ENCODE measurements around the gene SLC19A1.
"Not testable (repeated sequence)": the region's sequence is repeated elsewhere in the genome, so short reads cannot be mapped to it uniquely, and the experiment has no call there.

The SLC19A1 gene

GRCh38 chr21:45528981-45529784 lies 13.1 kb downstream of the SLC19A1 start:
- peaks cover 10% of the 10 kb centered on the region for H3K79me1 ChIP-seq (replicated peaks; ENCODE audit: low read length, poor library complexity, severe bottlenecking)
- no peak for DNase-seq
- no peak overlapping the region for H3K27ac ChIP-seq (ENCODE audit: low read length, poor library complexity, severe bottlenecking)
- H3K4me1 ChIP-seq (ENCODE audit: control insufficient read depth, insufficient read depth, low read depth, low read length) = peaks cover 15% of the 10 kb centered on the region
- H2AFZ ChIP-seq (ENCODE audit: low read depth, low read length) = no peak overlapping the region
- H2BK15ac ChIP-seq (ENCODE audit: low read depth, poor library complexity, severe bottlenecking) = no peak overlapping the region
- H3K14ac ChIP-seq (ENCODE audit: low read length in 2 of 2) = peak overlapping the region in 1 of 2 experiments; percentile 0
- H4K8ac ChIP-seq (ENCODE audit: low read length) = no peak overlapping the region
- no peaks in the 10 kb centered on the region for H3K27me3 ChIP-seq (ENCODE audit: control insufficient read depth in 1 of 2, insufficient read depth in 1 of 2, low read length in 2 of 2)
- no peaks in the 10 kb centered on the region for H3K9me3 ChIP-seq (ENCODE audit: control insufficient read depth, low read length)
- no peak overlapping the region for H2AK5ac ChIP-seq (ENCODE audit: low read length, severe bottlenecking)
- H2BK120ac ChIP-seq (ENCODE audit: low read depth, low read length) = no peak overlapping the region
- H3K4me2 ChIP-seq (ENCODE audit: low read length, poor library complexity, severe bottlenecking) = no peak overlapping the region
- H3K23ac ChIP-seq (ENCODE audit: low read length in 2 of 2) = no peak overlapping the region
- WGBS = 90% methylated on average over 20 of the region's 20 CpGs
- no peak overlapping the region for H2BK5ac ChIP-seq (ENCODE audit: low read depth, low read length, poor library complexity, severe bottlenecking)
- no peak overlapping the region for H3K18ac ChIP-seq (ENCODE audit: low read depth in 1 of 2, low read length in 2 of 2)
- H3K9ac ChIP-seq (ENCODE audit: low read length) = no peak overlapping the region
- peaks cover 17 to 62% of the 10 kb centered on the region in 2 experiments for H3K36me3 ChIP-seq (ENCODE audit: control insufficient read depth in 1 of 2, insufficient read depth in 2 of 2, low read depth in 1 of 2, low read length in 2 of 2)
- no peak overlapping the region for H3K4ac ChIP-seq (ENCODE audit: low read depth in 1 of 2, low read length in 2 of 2)
- H4K91ac ChIP-seq (ENCODE audit: low read length) = peak overlapping the region; percentile 8
- no peak overlapping the region for H2BK12ac ChIP-seq (ENCODE audit: low read length in 2 of 2)
- no peak overlapping the region for H3K4me3 ChIP-seq (ENCODE audit: insufficient read depth in 1 of 2, low read depth in 1 of 2, low read length in 2 of 2)

GRCh38 chr21:45528028-45528705 lies 14.1 kb downstream of the SLC19A1 start:
- H3K36me3 ChIP-seq (ENCODE audit: control insufficient read depth in 1 of 2, insufficient read depth in 2 of 2, low read depth in 1 of 2, low read length in 2 of 2) = peaks cover 17 to 61% of the 10 kb centered on the region in 2 experiments
- no peak overlapping the region for H3K14ac ChIP-seq (ENCODE audit: low read length in 2 of 2)
- peaks cover 1% of the 10 kb centered on the region for H3K79me1 ChIP-seq (replicated peaks; ENCODE audit: low read length, poor library complexity, severe bottlenecking)
- no peak overlapping the region for H2BK120ac ChIP-seq (ENCODE audit: low read depth, low read length)
- peaks cover 8% of the 10 kb centered on the region for H3K4me1 ChIP-seq (ENCODE audit: control insufficient read depth, insufficient read depth, low read depth, low read length)
- no peak overlapping the region for H4K8ac ChIP-seq (ENCODE audit: low read length)
- H3K4me2 ChIP-seq (ENCODE audit: low read length, poor library complexity, severe bottlenecking) = no peak overlapping the region
- no peak overlapping the region for H4K91ac ChIP-seq (ENCODE audit: low read length)
- H2BK12ac ChIP-seq (ENCODE audit: low read length in 2 of 2) = no peak overlapping the region
- H3K18ac ChIP-seq (ENCODE audit: low read depth in 1 of 2, low read length in 2 of 2) = no peak overlapping the region
- H3K9ac ChIP-seq (ENCODE audit: low read length) = no peak overlapping the region
- no peaks in the 10 kb centered on the region for H3K9me3 ChIP-seq (ENCODE audit: control insufficient read depth, low read length)
- DNase-seq = no peak
- H3K4ac ChIP-seq (ENCODE audit: low read depth in 1 of 2, low read length in 2 of 2) = no peak overlapping the region
- no peak overlapping the region for H2BK5ac ChIP-seq (ENCODE audit: low read depth, low read length, poor library complexity, severe bottlenecking)
- no peak overlapping the region for H2BK15ac ChIP-seq (ENCODE audit: low read depth, poor library complexity, severe bottlenecking)
- 95% methylated on average over 15 of the region's 18 CpGs for WGBS
- H3K23ac ChIP-seq (ENCODE audit: low read length in 2 of 2) = no peak overlapping the region
- no peak overlapping the region for H2AK5ac ChIP-seq (ENCODE audit: low read length, severe bottlenecking)
- no peaks in the 10 kb centered on the region for H3K27me3 ChIP-seq (ENCODE audit: control insufficient read depth in 1 of 2, insufficient read depth in 1 of 2, low read length in 2 of 2)
- H3K4me3 ChIP-seq (ENCODE audit: insufficient read depth in 1 of 2, low read depth in 1 of 2, low read length in 2 of 2) = no peak overlapping the region
- H3K27ac ChIP-seq (ENCODE audit: low read length, poor library complexity, severe bottlenecking) = no peak overlapping the region
- H2AFZ ChIP-seq (ENCODE audit: low read depth, low read length) = no peak overlapping the region

- not testable (repeated sequence) for H4K91ac ChIP-seq (ENCODE audit: low read length); H3K18ac ChIP-seq (ENCODE audit: low read depth in 1 of 2, low read length in 2 of 2); H2BK15ac ChIP-seq (ENCODE audit: low read depth, poor library complexity, severe bottlenecking); H3K23ac ChIP-seq (ENCODE audit: low read length in 2 of 2); H2AK5ac ChIP-seq (ENCODE audit: low read length, severe bottlenecking); H3K4me3 ChIP-seq (ENCODE audit: insufficient read depth in 1 of 2, low read depth in 1 of 2, low read length in 2 of 2); H3K9ac ChIP-seq (ENCODE audit: low read length); H2BK12ac ChIP-seq (ENCODE audit: low read length in 2 of 2); H3K4ac ChIP-seq (ENCODE audit: low read depth in 1 of 2, low read length in 2 of 2); H2BK5ac ChIP-seq (ENCODE audit: low read depth, low read length, poor library complexity, severe bottlenecking); H3K79me1 ChIP-seq (replicated peaks; ENCODE audit: low read length, poor library complexity, severe bottlenecking); H3K14ac ChIP-seq (ENCODE audit: low read length in 2 of 2); H3K27me3 ChIP-seq (ENCODE audit: control insufficient read depth in 1 of 2, insufficient read depth in 1 of 2, low read length in 2 of 2); H3K27ac ChIP-seq (ENCODE audit: low read length, poor library complexity, severe bottlenecking); DNase-seq; H3K4me2 ChIP-seq (ENCODE audit: low read length, poor library complexity, severe bottlenecking); H2AFZ ChIP-seq (ENCODE audit: low read depth, low read length); H3K9me3 ChIP-seq (ENCODE audit: control insufficient read depth, low read length); H2BK120ac ChIP-seq (ENCODE audit: low read depth, low read length); H3K4me1 ChIP-seq (ENCODE audit: control insufficient read depth, insufficient read depth, low read depth, low read length); H4K8ac ChIP-seq (ENCODE audit: low read length)
- peaks cover 22 to 60% of the 10 kb centered on the region in 2 experiments for H3K36me3 ChIP-seq (ENCODE audit: control insufficient read depth in 1 of 2, insufficient read depth in 2 of 2, low read depth in 1 of 2, low read length in 2 of 2)
- WGBS = 95% methylated on average over 18 of the region's 19 CpGs
Observed at GRCh38 chr21:45527151-45527999, 14.9 kb downstream of the SLC19A1 start.

DNA sequence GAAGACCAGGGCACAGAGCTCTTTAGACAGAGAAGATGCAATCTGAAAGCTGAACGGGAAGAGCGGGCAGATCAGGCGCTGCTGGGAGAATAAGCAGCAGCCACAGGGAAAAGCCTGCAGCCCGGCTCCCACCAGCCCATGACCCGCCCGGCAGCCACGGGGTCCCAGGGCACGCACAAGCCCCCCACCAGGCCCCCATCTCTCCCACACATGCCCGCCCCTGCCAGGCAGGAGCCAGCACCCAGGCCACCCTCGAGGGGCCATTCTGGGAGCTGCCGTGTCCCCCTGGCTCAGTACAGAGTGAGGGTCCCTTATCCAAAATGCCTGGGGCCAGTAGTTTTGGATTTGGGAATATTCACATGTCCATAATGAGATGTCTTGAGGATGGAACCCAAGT lies 16.3 kb downstream of the SLC19A1 start:
- no peak overlapping the region for H2AFZ ChIP-seq (ENCODE audit: low read depth, low read length)
- H3K23ac ChIP-seq (ENCODE audit: low read length in 2 of 2) = no peak overlapping the region

More for the DNA sequence above, 16.3 kb downstream of the SLC19A1 start:
- H3K9ac ChIP-seq (ENCODE audit: low read length) = no peak overlapping the region
- no peaks in the 10 kb centered on the region for H3K27me3 ChIP-seq (ENCODE audit: control insufficient read depth in 1 of 2, insufficient read depth in 1 of 2, low read length in 2 of 2)
- H3K14ac ChIP-seq (ENCODE audit: low read length in 2 of 2) = no peak overlapping the region
- no peak overlapping the region for H4K91ac ChIP-seq (ENCODE audit: low read length)
- no peak overlapping the region for H4K8ac ChIP-seq (ENCODE audit: low read length)
- H2BK15ac ChIP-seq (ENCODE audit: low read depth, poor library complexity, severe bottlenecking) = no peak overlapping the region
- no peak overlapping the region for H3K27ac ChIP-seq (ENCODE audit: low read length, poor library complexity, severe bottlenecking)
- no peak overlapping the region for H2BK5ac ChIP-seq (ENCODE audit: low read depth, low read length, poor library complexity, severe bottlenecking)
- H3K9me3 ChIP-seq (ENCODE audit: control insufficient read depth, low read length) = peaks cover 16% of the 10 kb centered on the region
- H3K4me2 ChIP-seq (ENCODE audit: low read length, poor library complexity, severe bottlenecking) = no peak overlapping the region
- no peak overlapping the region for H3K18ac ChIP-seq (ENCODE audit: low read depth in 1 of 2, low read length in 2 of 2)
- peaks cover 25 to 47% of the 10 kb centered on the region in 2 experiments for H3K36me3 ChIP-seq (ENCODE audit: control insufficient read depth in 1 of 2, insufficient read depth in 2 of 2, low read depth in 1 of 2, low read length in 2 of 2)
- H3K4me3 ChIP-seq (ENCODE audit: insufficient read depth in 1 of 2, low read depth in 1 of 2, low read length in 2 of 2) = no peak overlapping the region
- no peak overlapping the region for H2AK5ac ChIP-seq (ENCODE audit: low read length, severe bottlenecking)
- no peak overlapping the region for H2BK120ac ChIP-seq (ENCODE audit: low read depth, low read length)
- WGBS = 98% methylated on average over 9 of the region's 11 CpGs
- no peak for DNase-seq
- H3K4ac ChIP-seq (ENCODE audit: low read depth in 1 of 2, low read length in 2 of 2) = no peak overlapping the region
- no peaks in the 10 kb centered on the region for H3K79me1 ChIP-seq (replicated peaks; ENCODE audit: low read length, poor library complexity, severe bottlenecking)
- no peak overlapping the region for H2BK12ac ChIP-seq (ENCODE audit: low read length in 2 of 2)
- H3K4me1 ChIP-seq (ENCODE audit: control insufficient read depth, insufficient read depth, low read depth, low read length) = peaks cover 5% of the 10 kb centered on the region

All from mesenchymal stem cell (in vitro differentiated cells and primary cell).